Tibial nerve (tissue), 4 donors: ENCODE results near the gene TTC23.

Source experiments
- CTCF ChIP-seq, 5 experiments: fragments of 200-600 bp in 3 of 5; fragments of 450-650 bp in 2 of 5; sonication (generic) in 3 of 5; IDR thresholded peaks; one replicate each; pipeline ENCODE4 v1.5.1; 2016 to 2019; ENCODE audit warnings: antibody characterized with exemption in 5 of 5, mild to moderate bottlenecking in 3 of 5, moderate library complexity in 2 of 5
- EP300 ChIP-seq, 2 donors: sonication (generic); formaldehyde crosslinking; IDR thresholded peaks; one replicate each; pipeline ENCODE4 v1.6.1; 2017; ENCODE audit warnings: antibody characterized with exemption in 2 of 2, mild to moderate bottlenecking in 1 of 2
- POLR2A ChIP-seq, 2 donors: fragments of 450-650 bp; IDR thresholded peaks; one replicate each; pipeline ENCODE4 v1.6.1; 2017; ENCODE audit warnings: antibody characterized with exemption in 2 of 2, mild to moderate bottlenecking in 2 of 2, moderate library complexity in 2 of 2

- no peak for TF ChIP-seq CTCF (IDR thresholded peaks at IDR 0.05)
- TF ChIP-seq POLR2A (IDR thresholded peaks at IDR 0.05): no peak
- no peak for TF ChIP-seq EP300 (IDR thresholded peaks at IDR 0.05)
These were observed 150.4 kb downstream of the TTC23 start for GRCh38 chr15:99098991-99099390.
